ENCODE measurements around the gene C14orf39.

The C14orf39 gene

DNA sequence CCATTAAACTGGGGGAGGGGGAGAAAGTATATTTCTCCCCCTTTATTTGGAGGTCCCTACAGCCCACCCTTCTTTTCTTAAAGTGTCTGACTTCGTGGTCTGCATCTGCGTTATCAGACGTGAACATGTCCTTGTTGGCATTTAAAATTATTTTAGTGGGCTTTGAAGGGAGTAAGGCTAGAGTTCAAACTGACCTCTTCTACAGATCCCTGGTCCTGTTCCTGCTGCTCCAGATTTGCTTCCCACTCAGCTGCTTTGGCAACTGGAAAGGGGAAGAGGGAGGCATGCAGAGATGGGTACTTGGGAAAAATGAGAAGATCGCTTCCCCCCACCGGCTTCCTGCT is 22.5 kb upstream of the C14orf39 start:
- POLR2A ChIA-PET = no interaction called here
- TF ChIP-seq, protein P1, sequence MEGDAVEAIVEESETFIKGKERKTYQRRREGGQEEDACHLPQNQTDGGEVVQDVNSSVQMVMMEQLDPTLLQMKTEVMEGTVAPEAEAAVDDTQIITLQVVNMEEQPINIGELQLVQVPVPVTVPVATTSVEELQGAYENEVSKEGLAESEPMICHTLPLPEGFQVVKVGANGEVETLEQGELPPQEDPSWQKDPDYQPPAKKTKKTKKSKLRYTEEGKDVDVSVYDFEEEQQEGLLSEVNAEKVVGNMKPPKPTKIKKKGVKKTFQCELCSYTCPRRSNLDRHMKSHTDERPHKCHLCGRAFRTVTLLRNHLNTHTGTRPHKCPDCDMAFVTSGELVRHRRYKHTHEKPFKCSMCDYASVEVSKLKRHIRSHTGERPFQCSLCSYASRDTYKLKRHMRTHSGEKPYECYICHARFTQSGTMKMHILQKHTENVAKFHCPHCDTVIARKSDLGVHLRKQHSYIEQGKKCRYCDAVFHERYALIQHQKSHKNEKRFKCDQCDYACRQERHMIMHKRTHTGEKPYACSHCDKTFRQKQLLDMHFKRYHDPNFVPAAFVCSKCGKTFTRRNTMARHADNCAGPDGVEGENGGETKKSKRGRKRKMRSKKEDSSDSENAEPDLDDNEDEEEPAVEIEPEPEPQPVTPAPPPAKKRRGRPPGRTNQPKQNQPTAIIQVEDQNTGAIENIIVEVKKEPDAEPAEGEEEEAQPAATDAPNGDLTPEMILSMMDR (IDR thresholded peaks at IDR 0.05; ENCODE audit: insufficient read depth, low read length, missing control alignments) = no peak
- CTCF ChIA-PET = no interaction called here
- no peak for DNase-seq (ENCODE audit: low read depth, low spot score)
- H3K4me3 ChIP-seq (ENCODE audit: low read depth, low read length) = no peak overlapping the region

GRCh38 chr14:60506985-60507829 is 21.3 kb upstream of the C14orf39 start:
- POLR2A ChIA-PET = no interaction called here
- CTCF ChIA-PET = interaction anchor here (1.4 to 1.5 kb wide), 2 partner anchors 56 to 157 kb away, joined by 3 read pairs; no protein-coding TSS in a partner anchor

GRCh38 chr14:60506462-60506984 is 20.7 kb upstream of the C14orf39 start:
- H3K4me3 ChIP-seq (ENCODE audit: low read depth, low read length) = no peak overlapping the region
- ChIA-PET POLR2A (no interaction called here), CTCF (interaction anchor here (1.4 to 1.5 kb wide), 2 partner anchors 56 to 157 kb away, joined by 3 read pairs; no protein-coding TSS in a partner anchor)
- TF ChIP-seq, protein P1 (IDR thresholded peaks at IDR 0.05; ENCODE audit: insufficient read depth, low read length, missing control alignments) = no peak
- no peak for DNase-seq (ENCODE audit: low read depth, low spot score)

More at GRCh38 chr14:60506985-60507829, 21.3 kb upstream of the C14orf39 start:
- no peak for DNase-seq (ENCODE audit: low read depth, low spot score)
- TF ChIP-seq, protein P1 (IDR thresholded peaks at IDR 0.05; ENCODE audit: insufficient read depth, low read length, missing control alignments) = no peak
- H3K4me3 ChIP-seq (ENCODE audit: low read depth, low read length) = no peak overlapping the region

DNA sequence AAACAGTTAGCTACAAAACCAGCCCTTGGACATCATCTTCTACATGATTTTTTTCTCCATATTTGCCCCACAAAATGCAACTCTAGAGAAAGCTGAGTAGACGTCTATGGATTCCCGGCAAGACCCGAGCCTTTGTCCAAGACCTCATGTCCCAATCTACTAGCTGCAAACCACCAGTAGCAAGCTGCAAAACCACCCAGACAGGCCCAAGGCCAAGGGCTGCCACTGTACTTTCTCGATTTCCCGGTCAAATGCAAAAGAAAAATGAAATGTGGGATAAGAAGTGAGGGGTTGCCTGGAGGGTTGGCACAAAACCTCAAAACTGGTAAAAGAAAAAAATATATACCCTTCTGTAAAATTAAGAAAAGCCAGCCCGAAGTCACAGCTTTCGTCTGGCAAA is 20.1 kb upstream of the C14orf39 start:
- DNase-seq (ENCODE audit: low read depth, low spot score) = no peak
- POLR2A ChIA-PET = no interaction called here
- CTCF ChIA-PET = interaction anchor here (1.4 kb wide), 1 partner anchor 57 kb away, joined by 3 read pairs; no protein-coding TSS in a partner anchor
- TF ChIP-seq, protein P1 (IDR thresholded peaks at IDR 0.05; ENCODE audit: insufficient read depth, low read length, missing control alignments) = no peak
- no peak overlapping the region for H3K4me3 ChIP-seq (ENCODE audit: low read depth, low read length)

GRCh38 chr14:60505448-60505847 is 19.6 kb upstream of the C14orf39 start:
- no peak for DNase-seq (ENCODE audit: low read depth, low spot score)
- no peak overlapping the region for H3K4me3 ChIP-seq (ENCODE audit: low read depth, low read length)
- ChIA-PET CTCF (no interaction called here), POLR2A (no interaction called here)
- TF ChIP-seq, protein P1 (IDR thresholded peaks at IDR 0.05; ENCODE audit: insufficient read depth, low read length, missing control alignments) = no peak

DNA sequence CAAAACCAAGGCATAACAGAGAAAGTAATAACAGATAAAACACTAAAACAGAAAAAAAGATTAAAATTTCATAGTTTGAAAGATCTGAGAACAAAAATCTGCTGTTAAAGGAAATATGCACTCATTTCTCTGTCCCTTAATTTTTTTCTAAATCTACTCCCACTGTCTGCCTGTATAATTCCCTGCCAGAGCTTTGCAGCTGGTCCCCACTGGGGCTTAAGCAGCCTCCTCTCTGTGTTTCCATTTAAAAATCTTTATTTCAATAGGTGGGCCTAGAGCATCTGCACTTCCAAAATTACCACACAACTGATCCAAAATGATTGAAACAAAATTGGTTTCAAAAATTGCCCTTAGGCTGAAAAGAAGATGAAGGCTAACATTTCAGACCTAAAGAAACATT is 16.7 kb upstream of the C14orf39 start:
- DNase-seq (ENCODE audit: low read depth, low spot score) = no peak
- ChIA-PET POLR2A (no interaction called here), CTCF (no interaction called here)
- TF ChIP-seq, protein P1 (IDR thresholded peaks at IDR 0.05; ENCODE audit: insufficient read depth, low read length, missing control alignments) = no peak
- no peak overlapping the region for H3K4me3 ChIP-seq (ENCODE audit: low read depth, low read length)
